OCI-LY7 (cell line): ENCODE data around the gene PIGS. TPM values are rescaled to one million over a fixed set of nuclear protein-coding genes. Genes with fewer than 3 reads are reported as not detected.

Experiments used
- BruUV-seq: library from RNA; stranded (reverse); fragments of 400-500 nt; replicated peaks from 2 replicates; lab custom pipeline; 2021; lab: Mats Ljungman, UMichigan
- CTCF ChIA-PET: fragments of 300-600 bp; sonication (Branson Sonifier 250); formaldehyde crosslinking; loops from one replicate; lab custom pipeline; 2022; ENCODE audit warnings: antibody characterized with exemption; ENCODE audit not compliant: unreplicated experiment; lab: Charles Lee
- POLR2A ChIA-PET: fragments of 300-600 bp; sonication (Branson Sonifier 250); formaldehyde crosslinking; loops from one replicate; lab custom pipeline; 2022; ENCODE audit warnings: antibody characterized with exemption; lab: Charles Lee
- DNase-seq: peaks from one replicate; pipeline ENCODE4 v3.0.0-alpha.2; 2015; ENCODE audit warnings: low spot score
- H2AFZ ChIP-seq: fragments of 200-600 bp; sonication (generic), shearing (Covaris generic); 2 replicates; pipeline ENCODE4 v1.6.1; 2014; ENCODE audit warnings: mild to moderate bottlenecking, antibody characterized with exemption, low read length, moderate library complexity
- H3K27ac ChIP-seq: fragments of 200-600 bp; sonication (generic); 2 replicates; pipeline ENCODE4 v1.5.1; 2014; ENCODE audit warnings: mixed run types, low read depth, mild to moderate bottlenecking, moderate library complexity, low read length, inconsistent platforms; ENCODE audit not compliant: poor library complexity, severe bottlenecking
- H3K36me3 ChIP-seq: fragments of 200-600 bp; sonication (generic); 2 replicates; pipeline ENCODE4 v1.6.1; 2014; ENCODE audit warnings: mild to moderate bottlenecking, antibody characterized with exemption, low read length, moderate library complexity, mixed read lengths; ENCODE audit not compliant: insufficient read depth
- H3K4me1 ChIP-seq: fragments of 200-600 bp; sonication (generic); 2 replicates; pipeline ENCODE4 v1.5.1; 2014; ENCODE audit warnings: mild to moderate bottlenecking, low read length; ENCODE audit not compliant: insufficient read depth, poor library complexity, severe bottlenecking
- H3K4me2 ChIP-seq: fragments of 200-600 bp; sonication (generic); 2 replicates; pipeline ENCODE4 v1.6.1; 2014; ENCODE audit warnings: mild to moderate bottlenecking, low read length
- H3K4me3 ChIP-seq: fragments of 200-600 bp; sonication (generic); 2 replicates; pipeline ENCODE4 v1.5.1; 2014; ENCODE audit warnings: mild to moderate bottlenecking, low read depth, low read length; ENCODE audit not compliant: poor library complexity, severe bottlenecking
- H3K79me2 ChIP-seq: fragments of 200-600 bp; sonication (generic); 2 replicates; pipeline ENCODE4 v1.6.1; 2016; ENCODE audit warnings: low read depth, mild to moderate bottlenecking, low read length, moderate library complexity, mixed read lengths; ENCODE audit not compliant: insufficient read depth
- H3K9me2 ChIP-seq: fragments of 200-600 bp; sonication (generic); 2 replicates; pipeline ENCODE4 v1.6.1; 2016; ENCODE audit warnings: mild to moderate bottlenecking, low read length, mixed read lengths; ENCODE audit not compliant: insufficient read depth
- H3K9me3 ChIP-seq: fragments of 200-600 bp; sonication (generic); 2 replicates; pipeline ENCODE4 v1.6.1; 2014; ENCODE audit warnings: mild to moderate bottlenecking, mixed run types, low read length, mixed read lengths
- H4K20me1 ChIP-seq: fragments of 200-600 bp; sonication (generic); 2 replicates; pipeline ENCODE4 v1.6.1; 2014; ENCODE audit warnings: mild to moderate bottlenecking, antibody characterized with exemption, low read length, moderate library complexity, mixed read lengths; ENCODE audit not compliant: insufficient read depth
- CTCF ChIP-seq: fragments of 200-600 bp; sonication (generic); conservative IDR thresholded peaks from 2 replicates; pipeline ENCODE4 v1.5.1; 2014; ENCODE audit warnings: mild to moderate bottlenecking, antibody characterized with exemption, low read length, moderate library complexity, mixed read lengths
- EZH2phosphoT487 ChIP-seq: fragments of 200-600 bp; sonication (generic); IDR thresholded peaks from 2 replicates; pipeline ENCODE4 v1.6.1; 2018; ENCODE audit warnings: low read depth, borderline replicate concordance, mild to moderate bottlenecking, mixed run types, antibody characterized with exemption, low read length, moderate library complexity, mixed read lengths
- intact Hi-C: fragments of 100-400 bp; cut with micrococcal nuclease; formaldehyde crosslinking; loops from one replicate; pipeline ENCODE4 v1.10.0; 2022; ENCODE audit not compliant: unreplicated experiment
- total RNA-seq, 2 experiments: library from RNA; depleted of rRNA in 1 of 2; stranded (reverse); fragments of >200 nt in 1 of 2; shearing (Covaris generic) in 1 of 2; gene quantifications; 2 replicates each; pipeline ENCODE4 v1.2.3, GENCODE V29; 2014 to 2022

Gene PIGS
- total RNA-seq, 2 experiments from 2014 or later = 13.9 to 34.0 TPM

GRCh38 chr17:28544402-28545140 is 26.8 kb downstream of the PIGS start:
- no peak overlapping the region for H3K4me3 ChIP-seq
- no peak overlapping the region for H3K4me2 ChIP-seq
- ChIA-PET POLR2A (no interaction called here), CTCF (no interaction called here)
- intact Hi-C loops = no loop called here
- TF ChIP-seq EZH2phosphoT487 (no peak), CTCF (no peak)
- no peaks in the 10 kb centered on the region for H3K79me2 ChIP-seq
- no TSS peak for BruUV-seq
- H4K20me1 ChIP-seq = no peaks in the 10 kb centered on the region
- peaks cover 12% of the 10 kb centered on the region for H3K4me1 ChIP-seq
- no peaks in the 10 kb centered on the region for H3K9me3 ChIP-seq
- no peaks in the 10 kb centered on the region for H3K36me3 ChIP-seq
- H3K27ac ChIP-seq = no peak overlapping the region
- no peak for DNase-seq
- H3K9me2 ChIP-seq = no peaks in the 10 kb centered on the region
- H2AFZ ChIP-seq = no peak overlapping the region

DNA sequence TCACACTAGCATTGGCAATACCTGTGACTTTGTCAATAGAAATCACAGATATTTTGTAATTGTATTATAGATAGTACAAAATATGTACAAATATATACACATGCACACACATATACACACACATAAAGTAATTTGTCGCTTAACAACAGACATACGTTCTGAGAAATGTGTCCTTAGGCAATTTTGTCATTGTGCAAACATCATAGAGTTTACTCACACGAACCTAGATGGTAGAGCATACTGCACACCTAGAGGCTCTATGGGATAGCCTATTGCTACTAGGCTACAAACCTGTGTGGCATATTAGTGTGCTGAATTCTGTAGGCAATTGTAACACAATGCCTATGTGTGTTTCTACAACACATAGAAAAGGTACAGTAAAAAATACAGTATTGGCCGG is 29.9 kb downstream of the PIGS start:
- Histone ChIP-seq H3K4me2 (no peak overlapping the region), H3K27ac (no peak overlapping the region), H3K9me2 (no peaks in the 10 kb centered on the region), H3K36me3 (no peaks in the 10 kb centered on the region), H3K79me2 (no peaks in the 10 kb centered on the region), H3K4me3 (no peak overlapping the region), H4K20me1 (no peaks in the 10 kb centered on the region), H2AFZ (no peak overlapping the region), H3K4me1 (peaks cover 5% of the 10 kb centered on the region), H3K9me3 (no peaks in the 10 kb centered on the region)
- intact Hi-C loops = no loop called here
- POLR2A ChIA-PET = no interaction called here
- DNase-seq = no peak
- CTCF ChIA-PET = no interaction called here
- TF ChIP-seq EZH2phosphoT487 (no peak), CTCF (no peak)
- no TSS peak for BruUV-seq

GRCh38 chr17:28540231-28540630 is 31.1 kb downstream of the PIGS start:
- CTCF ChIA-PET = no interaction called here
- no peaks in the 10 kb centered on the region for H3K9me3 ChIP-seq

More at GRCh38 chr17:28540231-28540630, 31.1 kb downstream of the PIGS start:
- no peak overlapping the region for H3K4me2 ChIP-seq
- no peak overlapping the region for H3K4me3 ChIP-seq
- no peaks in the 10 kb centered on the region for H3K79me2 ChIP-seq
- H4K20me1 ChIP-seq = no peaks in the 10 kb centered on the region
- no peak for DNase-seq
- TF ChIP-seq EZH2phosphoT487 (no peak), CTCF (no peak)
- POLR2A ChIA-PET = interaction anchor here (0.7 kb wide), 1 partner anchor 53 kb away, joined by 8 read pairs; no protein-coding TSS in a partner anchor
- no peaks in the 10 kb centered on the region for H3K36me3 ChIP-seq
- no TSS peak for BruUV-seq
- no peaks in the 10 kb centered on the region for H3K9me2 ChIP-seq
- no peak overlapping the region for H3K27ac ChIP-seq
- H2AFZ ChIP-seq = no peak overlapping the region
- peaks cover 5% of the 10 kb centered on the region for H3K4me1 ChIP-seq
- intact Hi-C loops = loop anchor here (1.0 kb wide), 1 partner anchor 46 kb away; no protein-coding TSS in a partner anchor
